ENCODE results near the gene SPOCK1.

Gene SPOCK1

DNA sequence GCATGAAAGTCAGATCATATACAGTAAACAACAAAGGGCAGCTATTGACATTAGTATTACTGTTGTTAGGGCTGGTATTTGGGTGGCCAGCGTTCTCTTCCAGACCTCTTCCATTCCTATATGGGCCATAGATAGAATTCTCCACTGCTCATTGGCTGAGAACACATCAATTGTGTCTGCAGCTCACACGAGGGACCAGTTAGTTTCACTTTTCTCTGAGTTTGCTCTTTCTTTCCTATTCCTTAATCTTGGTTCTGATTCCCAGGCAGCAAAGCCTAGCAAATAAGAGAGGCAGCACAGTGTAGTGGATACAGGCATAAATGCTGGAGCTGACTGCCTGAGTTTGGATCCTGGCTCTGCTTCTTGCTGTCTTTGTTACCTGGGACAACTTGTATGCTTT lies 476.4 kb downstream of the SPOCK1 start:
- Histone ChIP-seq H3K27ac (ENCODE audit: low read depth in 2 of 2, low read length in 2 of 2) (no peak overlapping the region), H3K4me3 (ENCODE audit: low read length in 2 of 2) (no peak overlapping the region), H3K9me3 (ENCODE audit: control insufficient read depth in 2 of 2, low read length in 2 of 2) (no peaks in the 10 kb centered on the region), H3K9ac (ENCODE audit: low read depth in 1 of 2, low read length in 2 of 2) (no peak overlapping the region), H3K36me3 (ENCODE audit: control insufficient read depth in 2 of 2, insufficient read depth in 2 of 2, low read length in 2 of 2) (no peaks in the 10 kb centered on the region), H3K4me1 (ENCODE audit: control insufficient read depth in 2 of 2, insufficient read depth in 2 of 2, low read length in 2 of 2) (no peaks in the 10 kb centered on the region), H3K27me3 (ENCODE audit: control insufficient read depth in 2 of 2, insufficient read depth in 2 of 2, low read length in 2 of 2) (no peaks in the 10 kb centered on the region)

DNA sequence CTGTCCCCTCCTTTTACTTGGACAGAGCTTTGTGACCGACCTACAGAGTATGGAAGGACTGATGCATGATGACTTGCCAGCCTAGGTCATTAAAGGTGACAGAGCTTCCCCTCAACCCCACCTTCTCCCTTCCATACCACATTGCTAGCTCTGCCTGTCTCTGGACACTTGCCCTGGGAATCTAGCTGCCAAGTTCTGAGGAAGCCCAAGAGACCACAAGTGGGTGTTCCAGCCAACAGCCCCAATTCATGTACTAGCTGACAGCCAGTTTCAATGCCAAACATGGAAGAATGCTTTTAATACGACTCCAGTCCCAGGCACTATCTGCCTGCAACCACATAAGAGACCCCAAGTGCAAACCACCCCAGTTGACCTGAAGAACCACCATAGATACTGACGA lies 477.1 kb downstream of the SPOCK1 start:
- Histone ChIP-seq H3K27ac (ENCODE audit: low read depth in 2 of 2, low read length in 2 of 2) (no peak overlapping the region), H3K9me3 (ENCODE audit: control insufficient read depth in 2 of 2, low read length in 2 of 2) (no peaks in the 10 kb centered on the region), H3K36me3 (ENCODE audit: control insufficient read depth in 2 of 2, insufficient read depth in 2 of 2, low read length in 2 of 2) (no peaks in the 10 kb centered on the region), H3K27me3 (ENCODE audit: control insufficient read depth in 2 of 2, insufficient read depth in 2 of 2, low read length in 2 of 2) (no peaks in the 10 kb centered on the region), H3K9ac (ENCODE audit: low read depth in 1 of 2, low read length in 2 of 2) (no peak overlapping the region), H3K4me3 (ENCODE audit: low read length in 2 of 2) (no peak overlapping the region), H3K4me1 (ENCODE audit: control insufficient read depth in 2 of 2, insufficient read depth in 2 of 2, low read length in 2 of 2) (no peaks in the 10 kb centered on the region)

DNA sequence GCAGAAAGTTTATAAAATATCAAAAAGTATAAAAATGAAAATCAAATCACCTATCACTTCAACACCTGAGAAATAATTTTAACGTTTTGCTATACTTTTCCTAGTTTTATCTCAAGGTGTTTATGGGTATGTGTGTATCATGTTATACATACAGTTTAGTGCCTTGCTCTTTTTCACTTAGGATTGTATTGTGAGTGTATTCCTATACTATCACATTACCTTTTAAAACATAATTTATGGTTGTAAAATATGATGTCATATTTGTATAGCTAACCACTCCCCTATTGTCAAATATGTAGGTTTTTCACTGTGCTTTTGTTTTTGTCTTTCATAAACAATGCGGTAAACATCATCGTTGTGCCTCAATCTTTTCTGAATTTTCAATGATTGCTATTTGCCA lies 479.9 kb downstream of the SPOCK1 start:
- H3K36me3 ChIP-seq (ENCODE audit: control insufficient read depth in 2 of 2, insufficient read depth in 2 of 2, low read length in 2 of 2) = no peaks in the 10 kb centered on the region
- H3K27ac ChIP-seq (ENCODE audit: low read depth in 2 of 2, low read length in 2 of 2) = no peak overlapping the region
- no peak overlapping the region for H3K9ac ChIP-seq (ENCODE audit: low read depth in 1 of 2, low read length in 2 of 2)
- H3K4me3 ChIP-seq (ENCODE audit: low read length in 2 of 2) = no peak overlapping the region
- no peaks in the 10 kb centered on the region for H3K9me3 ChIP-seq (ENCODE audit: control insufficient read depth in 2 of 2, low read length in 2 of 2)
- no peaks in the 10 kb centered on the region for H3K27me3 ChIP-seq (ENCODE audit: control insufficient read depth in 2 of 2, insufficient read depth in 2 of 2, low read length in 2 of 2)
- no peaks in the 10 kb centered on the region for H3K4me1 ChIP-seq (ENCODE audit: control insufficient read depth in 2 of 2, insufficient read depth in 2 of 2, low read length in 2 of 2)

DNA sequence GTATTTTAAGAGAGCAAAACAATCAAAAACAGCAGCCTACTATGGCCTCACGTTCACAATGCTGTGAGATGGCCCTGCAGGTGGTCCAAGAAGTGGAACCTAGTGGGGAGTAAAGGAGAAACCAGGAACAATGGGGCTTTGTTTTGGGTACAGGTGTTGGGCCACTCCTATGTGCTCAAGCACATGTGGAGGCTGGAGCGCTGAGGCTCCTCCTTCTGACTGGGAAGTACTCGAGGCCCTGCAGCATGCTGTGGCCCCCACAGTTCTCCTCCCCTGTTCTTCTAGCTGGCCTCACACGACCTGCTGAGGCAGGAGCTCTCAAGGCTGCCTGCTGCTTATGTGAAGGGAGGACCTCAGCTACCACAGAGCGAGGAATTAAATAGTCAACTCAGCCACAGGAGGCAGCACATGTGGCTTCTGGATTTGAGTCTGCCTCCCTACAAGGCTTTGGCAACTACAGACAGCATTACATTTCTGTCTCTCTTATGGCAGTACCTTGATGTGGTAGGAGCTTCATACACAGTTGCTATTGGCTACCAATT lies 482.3 kb downstream of the SPOCK1 start:
- no peaks in the 10 kb centered on the region for H3K9me3 ChIP-seq (ENCODE audit: control insufficient read depth in 2 of 2, low read length in 2 of 2)

DNA sequence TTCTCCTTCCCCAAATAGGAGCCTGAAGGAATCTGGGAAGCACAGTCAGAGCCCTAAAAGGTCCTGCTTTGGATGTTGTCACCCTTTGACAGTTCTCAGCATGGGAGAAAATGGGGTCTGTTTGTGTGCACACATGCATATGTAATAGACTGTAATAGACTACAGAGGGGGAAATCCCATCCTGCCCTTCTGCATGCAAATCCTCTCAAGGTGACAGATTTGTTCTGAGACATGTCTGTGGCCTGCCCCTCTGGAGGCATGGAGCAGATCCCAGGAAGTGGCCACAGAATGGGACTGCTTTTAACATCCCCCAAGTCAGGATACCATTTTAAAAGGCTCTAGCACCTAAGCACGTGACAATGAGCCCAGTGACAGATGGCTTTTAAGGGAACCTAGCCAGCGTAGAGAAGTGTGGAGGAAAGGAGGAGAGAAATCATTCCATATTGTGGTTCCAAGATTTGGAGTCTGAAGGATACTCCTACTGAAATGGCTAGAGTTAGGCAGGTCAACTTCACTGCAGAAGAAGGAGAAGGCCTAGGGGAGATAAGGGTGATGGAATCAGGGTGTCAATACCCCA lies 483.5 kb downstream of the SPOCK1 start:
- Histone ChIP-seq H3K9me3 (ENCODE audit: control insufficient read depth in 2 of 2, low read length in 2 of 2) (no peaks in the 10 kb centered on the region), H3K4me1 (ENCODE audit: control insufficient read depth in 2 of 2, insufficient read depth in 2 of 2, low read length in 2 of 2) (no peaks in the 10 kb centered on the region), H3K27ac (ENCODE audit: low read depth in 2 of 2, low read length in 2 of 2) (no peak overlapping the region), H3K36me3 (ENCODE audit: control insufficient read depth in 2 of 2, insufficient read depth in 2 of 2, low read length in 2 of 2) (no peaks in the 10 kb centered on the region), H3K4me3 (ENCODE audit: low read length in 2 of 2) (no peak overlapping the region), H3K27me3 (ENCODE audit: control insufficient read depth in 2 of 2, insufficient read depth in 2 of 2, low read length in 2 of 2) (no peaks in the 10 kb centered on the region), H3K9ac (ENCODE audit: low read depth in 1 of 2, low read length in 2 of 2) (no peak overlapping the region)

More for the DNA sequence above, 482.3 kb downstream of the SPOCK1 start:
- Histone ChIP-seq H3K4me1 (ENCODE audit: control insufficient read depth in 2 of 2, insufficient read depth in 2 of 2, low read length in 2 of 2) (no peaks in the 10 kb centered on the region), H3K27me3 (ENCODE audit: control insufficient read depth in 2 of 2, insufficient read depth in 2 of 2, low read length in 2 of 2) (no peaks in the 10 kb centered on the region), H3K9ac (ENCODE audit: low read depth in 1 of 2, low read length in 2 of 2) (no peak overlapping the region), H3K27ac (ENCODE audit: low read depth in 2 of 2, low read length in 2 of 2) (no peak overlapping the region), H3K36me3 (ENCODE audit: control insufficient read depth in 2 of 2, insufficient read depth in 2 of 2, low read length in 2 of 2) (no peaks in the 10 kb centered on the region), H3K4me3 (ENCODE audit: low read length in 2 of 2) (no peak overlapping the region)

DNA sequence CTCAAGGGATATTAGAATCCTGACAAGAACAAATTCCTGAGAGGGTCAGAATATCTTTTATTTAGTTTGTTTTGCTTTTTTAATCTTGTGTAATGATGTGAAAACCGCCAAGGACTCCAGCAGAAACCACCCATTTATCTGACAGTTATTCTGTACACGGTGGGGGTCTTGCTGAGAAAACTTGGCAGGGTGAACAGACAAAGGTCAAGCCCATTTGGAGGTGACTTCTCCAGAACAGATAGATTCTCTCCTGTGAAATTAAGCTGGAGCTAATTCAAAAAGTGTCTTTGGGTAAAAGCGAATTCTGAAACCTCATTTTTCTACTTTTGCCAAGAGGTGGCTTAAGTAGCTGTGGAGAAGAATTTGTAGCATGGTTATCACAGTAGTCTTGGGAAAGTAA lies 484.4 kb downstream of the SPOCK1 start:
- Histone ChIP-seq H3K27me3 (ENCODE audit: control insufficient read depth in 2 of 2, insufficient read depth in 2 of 2, low read length in 2 of 2) (no peaks in the 10 kb centered on the region), H3K9me3 (ENCODE audit: control insufficient read depth in 2 of 2, low read length in 2 of 2) (no peaks in the 10 kb centered on the region), H3K27ac (ENCODE audit: low read depth in 2 of 2, low read length in 2 of 2) (no peak overlapping the region), H3K4me3 (ENCODE audit: low read length in 2 of 2) (no peak overlapping the region), H3K4me1 (ENCODE audit: control insufficient read depth in 2 of 2, insufficient read depth in 2 of 2, low read length in 2 of 2) (no peaks in the 10 kb centered on the region), H3K36me3 (ENCODE audit: control insufficient read depth in 2 of 2, insufficient read depth in 2 of 2, low read length in 2 of 2) (no peaks in the 10 kb centered on the region), H3K9ac (ENCODE audit: low read depth in 1 of 2, low read length in 2 of 2) (no peak overlapping the region)

DNA sequence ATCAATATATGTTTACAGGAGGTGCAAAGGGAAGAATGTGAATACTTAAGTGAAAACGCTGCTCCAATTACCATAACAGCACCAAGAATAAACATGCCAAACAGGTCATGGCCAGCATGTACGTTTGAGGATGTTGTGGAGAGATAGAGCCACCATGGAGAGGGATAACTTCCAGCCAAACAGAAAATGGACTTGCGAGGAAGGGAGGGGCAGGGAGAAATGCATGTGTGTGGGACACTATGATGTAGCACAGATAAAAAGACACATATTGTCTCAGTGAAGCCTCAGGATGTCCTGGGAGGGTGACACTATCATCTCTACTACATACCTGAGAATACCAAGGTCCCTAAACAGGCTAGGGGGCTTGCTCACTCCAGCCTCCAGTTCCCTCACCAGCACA lies 488.9 kb downstream of the SPOCK1 start:
- Histone ChIP-seq H3K4me3 (ENCODE audit: low read length in 2 of 2) (no peak overlapping the region), H3K9ac (ENCODE audit: low read depth in 1 of 2, low read length in 2 of 2) (no peak overlapping the region), H3K27me3 (ENCODE audit: control insufficient read depth in 2 of 2, insufficient read depth in 2 of 2, low read length in 2 of 2) (no peaks in the 10 kb centered on the region), H3K4me1 (ENCODE audit: control insufficient read depth in 2 of 2, insufficient read depth in 2 of 2, low read length in 2 of 2) (no peaks in the 10 kb centered on the region), H3K36me3 (ENCODE audit: control insufficient read depth in 2 of 2, insufficient read depth in 2 of 2, low read length in 2 of 2) (no peaks in the 10 kb centered on the region), H3K9me3 (ENCODE audit: control insufficient read depth in 2 of 2, low read length in 2 of 2) (no peaks in the 10 kb centered on the region), H3K27ac (ENCODE audit: low read depth in 2 of 2, low read length in 2 of 2) (no peak overlapping the region)

DNA sequence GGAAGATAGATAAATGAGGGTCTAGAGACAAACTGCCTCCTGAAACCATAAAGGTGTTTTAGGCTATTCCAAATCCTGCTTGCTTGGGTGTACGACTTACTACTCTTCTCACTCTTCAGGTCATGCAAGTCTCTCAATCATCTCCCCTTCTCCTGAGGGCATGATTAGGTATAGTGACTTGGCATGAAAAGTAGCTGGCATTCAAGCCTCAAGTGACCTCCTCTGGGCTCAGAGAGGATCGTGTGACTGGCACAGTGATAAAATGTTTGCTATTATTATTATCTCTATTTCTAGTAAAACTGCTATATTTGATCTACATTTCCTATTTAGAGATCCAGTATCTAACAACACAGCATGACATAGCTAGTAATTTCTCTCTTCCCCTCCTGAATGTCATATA lies 494.8 kb downstream of the SPOCK1 start:
- no peaks in the 10 kb centered on the region for H3K27me3 ChIP-seq (ENCODE audit: control insufficient read depth in 2 of 2, insufficient read depth in 2 of 2, low read length in 2 of 2)
- H3K36me3 ChIP-seq (ENCODE audit: control insufficient read depth in 2 of 2, insufficient read depth in 2 of 2, low read length in 2 of 2) = no peaks in the 10 kb centered on the region
- H3K4me1 ChIP-seq (ENCODE audit: control insufficient read depth in 2 of 2, insufficient read depth in 2 of 2, low read length in 2 of 2) = no peaks in the 10 kb centered on the region
- no peak overlapping the region for H3K4me3 ChIP-seq (ENCODE audit: low read length in 2 of 2)
- H3K9ac ChIP-seq (ENCODE audit: low read depth in 1 of 2, low read length in 2 of 2) = no peak overlapping the region
- H3K9me3 ChIP-seq (ENCODE audit: control insufficient read depth in 2 of 2, low read length in 2 of 2) = no peaks in the 10 kb centered on the region
- H3K27ac ChIP-seq (ENCODE audit: low read depth in 2 of 2, low read length in 2 of 2) = no peak overlapping the region

DNA sequence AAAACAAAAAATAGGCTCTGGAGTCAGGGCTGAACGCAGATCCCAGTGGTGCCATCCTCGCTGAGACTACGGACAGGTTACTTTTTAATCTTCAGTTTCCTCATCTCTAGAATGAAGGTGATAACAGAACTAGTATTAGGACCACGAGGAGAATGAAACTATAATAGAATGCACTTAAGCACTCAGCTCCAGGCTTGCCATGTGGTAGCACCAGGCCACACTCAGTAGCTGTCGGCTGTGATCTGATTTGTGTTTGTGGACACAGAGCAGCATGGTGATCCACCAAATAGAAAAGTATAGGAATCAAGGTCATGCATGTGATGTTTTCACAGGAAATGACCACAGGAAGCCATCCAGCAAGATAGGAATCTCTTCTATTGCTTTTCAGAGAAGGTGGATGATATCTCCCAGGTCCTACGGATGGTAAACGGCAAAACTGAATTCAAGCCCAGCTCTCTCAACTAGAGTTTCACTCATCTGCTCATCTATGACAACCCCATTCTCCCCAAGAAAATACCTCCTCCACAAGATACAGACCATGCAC lies 498.0 kb downstream of the SPOCK1 start:
- Histone ChIP-seq H3K27me3 (ENCODE audit: control insufficient read depth in 2 of 2, insufficient read depth in 2 of 2, low read length in 2 of 2) (no peaks in the 10 kb centered on the region), H3K9ac (ENCODE audit: low read depth in 1 of 2, low read length in 2 of 2) (no peak overlapping the region), H3K4me1 (ENCODE audit: control insufficient read depth in 2 of 2, insufficient read depth in 2 of 2, low read length in 2 of 2) (no peaks in the 10 kb centered on the region), H3K4me3 (ENCODE audit: low read length in 2 of 2) (no peak overlapping the region), H3K36me3 (ENCODE audit: control insufficient read depth in 2 of 2, insufficient read depth in 2 of 2, low read length in 2 of 2) (no peaks in the 10 kb centered on the region), H3K27ac (ENCODE audit: low read depth in 2 of 2, low read length in 2 of 2) (no peak overlapping the region), H3K9me3 (ENCODE audit: control insufficient read depth in 2 of 2, low read length in 2 of 2) (no peaks in the 10 kb centered on the region)

DNA sequence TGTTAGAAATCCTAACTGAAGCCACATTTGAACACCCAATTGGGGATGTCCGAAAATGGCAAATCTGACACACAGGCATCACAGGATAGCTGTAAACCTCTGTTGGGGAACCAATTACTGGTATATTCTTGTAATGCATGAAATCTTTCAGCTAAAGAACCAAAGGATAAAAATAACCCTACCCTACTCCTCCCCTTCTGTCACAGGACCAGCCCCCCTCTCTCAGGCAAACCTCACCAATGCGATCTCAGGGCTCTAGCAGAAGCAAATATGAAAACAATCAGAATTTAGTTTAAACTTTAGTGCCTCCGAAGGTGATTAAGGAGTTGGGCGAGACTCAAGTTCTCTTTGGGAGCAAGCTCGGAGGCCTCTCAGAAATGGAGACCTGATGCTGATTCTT lies 499.3 kb downstream of the SPOCK1 start:
- Histone ChIP-seq H3K27ac (ENCODE audit: low read depth in 2 of 2, low read length in 2 of 2) (no peak overlapping the region), H3K36me3 (ENCODE audit: control insufficient read depth in 2 of 2, insufficient read depth in 2 of 2, low read length in 2 of 2) (no peaks in the 10 kb centered on the region), H3K4me3 (ENCODE audit: low read length in 2 of 2) (no peak overlapping the region), H3K4me1 (ENCODE audit: control insufficient read depth in 2 of 2, insufficient read depth in 2 of 2, low read length in 2 of 2) (no peaks in the 10 kb centered on the region), H3K9me3 (ENCODE audit: control insufficient read depth in 2 of 2, low read length in 2 of 2) (no peaks in the 10 kb centered on the region), H3K9ac (ENCODE audit: low read depth in 1 of 2, low read length in 2 of 2) (no peak overlapping the region), H3K27me3 (ENCODE audit: control insufficient read depth in 2 of 2, insufficient read depth in 2 of 2, low read length in 2 of 2) (no peaks in the 10 kb centered on the region)

Measured in mucosa of rectum (tissue), 2 donors.